ENCODE results near the gene HOTAIR. TPM values are rescaled to one million over a fixed set of nuclear protein-coding genes. Genes with fewer than 3 reads are reported as not detected.

The HOTAIR gene
- total RNA-seq, 3 donors from 2014 or later = not detected

DNA sequence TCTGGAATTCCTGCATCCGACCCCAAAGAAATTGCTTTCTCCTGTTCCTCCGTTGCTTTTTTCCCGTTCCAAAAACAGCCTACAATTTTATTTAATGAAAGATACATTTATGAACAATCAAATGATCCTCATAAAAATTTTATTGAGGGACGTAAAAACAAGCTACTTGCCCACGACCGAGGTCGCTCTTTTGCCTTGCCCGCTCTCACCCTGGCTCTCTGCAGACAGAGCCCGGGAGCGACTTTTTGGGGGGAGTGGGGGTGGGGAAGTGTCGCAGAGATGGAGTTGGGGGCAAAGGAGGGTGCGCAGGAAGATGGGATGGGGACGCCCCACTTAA is 24.1 kb upstream of the HOTAIR start:
- Histone ChIP-seq H3K36me3 (ENCODE audit: low read depth) (no peaks in the 10 kb centered on the region), H3K9me3 (no peaks in the 10 kb centered on the region), H3K4me1 (ENCODE audit: low read depth) (peaks cover 30% of the 10 kb centered on the region), H3K4me3 (no peak overlapping the region)
- DNase-seq (peak in 1 of 3 donors; percentile 15), ATAC-seq (no peak)
- TF ChIP-seq, protein P1, sequence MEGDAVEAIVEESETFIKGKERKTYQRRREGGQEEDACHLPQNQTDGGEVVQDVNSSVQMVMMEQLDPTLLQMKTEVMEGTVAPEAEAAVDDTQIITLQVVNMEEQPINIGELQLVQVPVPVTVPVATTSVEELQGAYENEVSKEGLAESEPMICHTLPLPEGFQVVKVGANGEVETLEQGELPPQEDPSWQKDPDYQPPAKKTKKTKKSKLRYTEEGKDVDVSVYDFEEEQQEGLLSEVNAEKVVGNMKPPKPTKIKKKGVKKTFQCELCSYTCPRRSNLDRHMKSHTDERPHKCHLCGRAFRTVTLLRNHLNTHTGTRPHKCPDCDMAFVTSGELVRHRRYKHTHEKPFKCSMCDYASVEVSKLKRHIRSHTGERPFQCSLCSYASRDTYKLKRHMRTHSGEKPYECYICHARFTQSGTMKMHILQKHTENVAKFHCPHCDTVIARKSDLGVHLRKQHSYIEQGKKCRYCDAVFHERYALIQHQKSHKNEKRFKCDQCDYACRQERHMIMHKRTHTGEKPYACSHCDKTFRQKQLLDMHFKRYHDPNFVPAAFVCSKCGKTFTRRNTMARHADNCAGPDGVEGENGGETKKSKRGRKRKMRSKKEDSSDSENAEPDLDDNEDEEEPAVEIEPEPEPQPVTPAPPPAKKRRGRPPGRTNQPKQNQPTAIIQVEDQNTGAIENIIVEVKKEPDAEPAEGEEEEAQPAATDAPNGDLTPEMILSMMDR (IDR thresholded peaks at IDR 0.05) = no peak
- intact Hi-C loops (cut with DNase I, micrococcal nuclease) = no loop called here

DNA sequence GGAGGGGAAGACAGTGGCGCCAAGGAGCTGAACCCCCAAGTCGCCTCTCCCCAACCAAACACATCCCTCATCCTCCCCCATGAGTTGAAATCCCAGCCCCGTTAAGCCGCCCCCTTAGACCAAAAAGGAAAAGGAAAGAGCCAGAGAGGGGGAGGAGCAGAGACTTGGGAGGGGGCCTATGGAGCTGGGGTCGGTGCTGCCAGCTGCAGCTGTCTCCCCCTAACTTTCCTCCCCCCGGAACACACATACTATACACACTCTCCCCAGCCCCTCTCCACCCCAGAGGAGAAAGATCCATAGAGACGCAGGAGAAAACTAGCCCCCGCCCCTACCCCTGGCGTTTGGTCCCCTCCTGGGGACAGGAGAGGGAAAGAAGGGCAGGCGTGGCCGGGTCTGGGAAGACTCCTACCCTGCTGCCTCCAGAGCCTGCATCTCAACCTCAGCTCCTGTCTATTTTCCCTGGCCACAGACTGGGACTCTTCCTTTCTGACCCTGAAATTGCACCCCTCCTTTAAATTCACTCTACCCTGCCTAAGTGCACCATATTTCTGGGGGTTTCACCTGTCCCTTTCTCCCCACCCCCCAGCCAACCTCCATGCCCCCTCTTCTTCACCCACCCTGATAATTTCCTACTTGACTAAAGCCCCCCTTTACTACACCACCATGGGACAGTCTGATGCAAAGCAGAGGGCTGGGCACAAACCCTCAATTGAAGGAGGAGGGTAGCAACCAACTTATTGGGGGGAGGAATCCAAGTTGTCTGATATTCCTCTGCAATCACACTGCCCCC is 23.6 kb upstream of the HOTAIR start:
- ATAC-seq = no peak
- Histone ChIP-seq H3K4me3 (no peak overlapping the region), H3K36me3 (ENCODE audit: low read depth) (no peaks in the 10 kb centered on the region), H3K9me3 (no peaks in the 10 kb centered on the region), H3K4me1 (ENCODE audit: low read depth) (peaks cover 32% of the 10 kb centered on the region)
- TF ChIP-seq, protein P1 (IDR thresholded peaks at IDR 0.05) = no peak
- intact Hi-C loops (cut with DNase I, micrococcal nuclease) = no loop called here
- peak in 1 of 3 donors; percentile 8 for DNase-seq

DNA sequence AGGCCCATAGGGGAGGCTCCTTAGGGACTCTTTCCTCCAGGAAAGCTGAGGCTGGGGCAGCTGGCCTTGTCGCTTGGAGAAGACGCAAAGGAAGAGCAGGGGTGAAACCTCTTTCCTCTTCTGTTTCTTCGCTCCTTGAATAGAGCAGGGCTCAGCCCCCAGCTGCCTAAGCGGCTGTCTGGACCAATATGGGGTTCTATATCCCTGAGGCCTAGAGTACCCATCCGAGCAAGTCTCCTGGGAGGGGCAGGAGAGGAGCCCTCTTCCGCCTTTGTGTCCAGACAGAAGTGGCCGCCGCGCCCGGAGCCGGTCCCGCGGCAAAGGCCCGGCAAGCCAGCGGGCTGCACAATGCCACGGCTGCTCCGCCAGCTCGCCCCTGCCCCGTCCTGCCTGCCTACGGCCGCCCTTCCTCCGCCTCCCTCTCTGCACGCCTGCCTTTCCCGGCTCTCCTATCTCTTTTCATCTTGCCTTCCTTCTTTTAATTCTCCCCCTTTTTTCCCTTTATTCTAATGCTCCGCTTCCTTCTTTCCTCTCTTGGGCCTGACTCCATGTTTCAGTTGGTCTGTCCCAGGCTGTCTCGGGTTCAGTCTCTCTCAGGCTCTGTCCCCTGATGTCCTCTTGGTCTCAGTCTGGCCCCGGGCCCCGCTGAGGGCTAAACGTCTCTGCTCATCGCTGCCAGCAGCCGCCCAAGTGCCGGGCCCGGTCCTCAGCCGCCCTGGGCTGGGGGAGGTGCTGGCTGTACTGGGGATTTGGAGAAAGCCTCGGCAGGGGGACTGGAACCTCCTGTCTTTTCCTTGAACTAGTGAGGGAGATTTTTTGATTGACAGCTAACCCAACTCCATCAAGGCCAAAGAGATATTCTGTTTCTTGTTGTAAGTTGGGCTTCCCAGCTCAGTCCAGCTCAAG is 22.7 kb upstream of the HOTAIR start:
- Histone ChIP-seq H3K36me3 (ENCODE audit: low read depth) (no peaks in the 10 kb centered on the region), H3K9me3 (no peaks in the 10 kb centered on the region), H3K4me1 (ENCODE audit: low read depth) (peaks cover 32% of the 10 kb centered on the region), H3K4me3 (no peak overlapping the region)
- intact Hi-C loops (cut with DNase I, micrococcal nuclease) = no loop called here
- peak in 1 of 3 donors; percentile 22 for DNase-seq
- peak; percentile 8 for ATAC-seq
- TF ChIP-seq, protein P1 (IDR thresholded peaks at IDR 0.05) = no peak

DNA sequence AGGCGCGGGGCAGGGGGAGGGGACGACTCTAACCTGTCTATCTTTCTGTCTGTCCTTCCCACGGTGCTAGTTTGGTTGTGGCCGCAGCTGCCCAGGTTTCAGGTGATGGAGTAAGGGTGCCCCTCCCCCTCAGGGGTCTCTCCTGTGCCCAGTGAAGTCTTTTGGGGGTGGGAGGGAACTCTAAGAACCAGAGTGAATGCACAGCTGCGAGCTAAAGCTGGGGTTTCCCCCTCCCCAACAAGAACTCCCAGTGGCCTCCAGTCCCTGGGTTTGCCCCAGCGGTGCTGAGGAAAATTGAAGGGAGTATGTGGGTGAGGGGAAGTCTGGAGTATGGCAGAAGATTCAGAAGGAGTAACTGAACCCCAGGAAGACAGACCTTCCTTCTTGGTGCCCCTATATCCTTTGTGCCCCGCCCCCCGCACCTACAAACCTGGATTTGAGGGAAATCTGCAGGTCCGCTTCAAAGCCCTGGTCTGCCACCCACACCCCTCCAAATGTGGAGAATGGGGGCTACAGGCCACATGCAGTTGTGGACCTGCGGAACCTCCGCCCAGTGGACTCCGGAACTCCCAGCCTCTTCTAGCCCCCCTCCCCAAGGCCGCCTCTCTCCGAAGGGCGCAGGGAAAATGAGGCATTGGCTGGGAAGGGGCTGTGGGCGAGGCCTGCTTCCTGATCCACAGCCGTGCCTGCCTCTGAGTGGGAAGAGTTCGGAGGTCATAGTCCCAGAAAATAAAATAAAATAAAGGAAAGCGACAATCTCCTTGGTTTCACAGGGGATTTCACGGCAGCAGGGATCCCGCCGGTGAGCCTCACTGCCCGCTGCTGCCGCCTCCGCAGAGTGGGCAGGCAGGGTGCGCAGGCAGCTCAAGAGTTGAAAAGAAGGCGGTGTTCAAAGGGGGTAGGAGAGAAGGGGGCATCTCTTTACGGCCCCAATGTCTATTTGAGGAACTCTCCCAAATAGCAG is 21.8 kb upstream of the HOTAIR start:
- Histone ChIP-seq H3K36me3 (ENCODE audit: low read depth) (no peaks in the 10 kb centered on the region), H3K9me3 (no peaks in the 10 kb centered on the region), H3K4me3 (no peak overlapping the region), H3K4me1 (ENCODE audit: low read depth) (peaks cover 32% of the 10 kb centered on the region)
- ATAC-seq = no peak
- intact Hi-C loops (cut with DNase I, micrococcal nuclease) = no loop called here
- DNase-seq = no peak
- TF ChIP-seq, protein P1 (IDR thresholded peaks at IDR 0.05) = no peak
